Mammary epithelial cell (primary cell): ENCODE results near the gene CAST.

ENCODE experiments used
- CTCF ChIP-seq, 2 donors: IDR thresholded peaks in 1 of 2; conservative IDR thresholded peaks in 1 of 2; 2 replicates each; pipeline ENCODE4 v1.5.1; 2011 to 2012; ENCODE audit warnings: inconsistent platforms in 2 of 2, low read length in 2 of 2, mild to moderate bottlenecking in 2 of 2, control low read depth in 1 of 2, low read depth in 1 of 2; ENCODE audit not compliant: insufficient read depth in 1 of 2; ENCODE audit errors: extremely low read depth in 1 of 2
- EZH2 ChIP-seq: IDR thresholded peaks from 2 replicates; pipeline ENCODE4 v1.6.1; 2012; ENCODE audit warnings: low read length, inconsistent platforms, borderline replicate concordance

DNA sequence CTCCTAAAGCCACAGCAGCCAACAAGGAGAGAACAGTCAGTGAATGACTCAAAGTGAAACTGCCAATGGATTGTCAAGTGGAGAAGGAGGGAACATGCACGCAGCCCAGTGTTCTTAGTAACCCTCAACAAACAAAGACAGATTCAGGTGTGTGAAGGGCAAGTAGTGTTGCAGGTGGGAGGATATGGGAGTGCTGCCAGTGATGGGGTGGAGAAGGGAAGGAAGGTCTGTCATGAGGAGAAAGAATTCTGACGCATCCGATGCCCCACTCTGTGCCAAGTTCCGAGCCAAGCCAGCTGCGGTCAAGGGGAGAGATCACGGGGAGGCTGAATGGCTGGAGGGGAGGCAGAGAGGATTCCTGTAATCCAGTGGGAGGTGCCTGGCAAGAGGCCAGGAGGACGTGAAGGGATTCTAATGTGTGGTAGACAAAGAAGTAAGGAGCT, 56.5 kb downstream of the CAST start:
- TF ChIP-seq CTCF (conservative IDR thresholded peaks at IDR 0.05 in 1 of 2, IDR thresholded peaks at IDR 0.05 in 1 of 2; ENCODE audit: extremely low read depth in 1 of 2, insufficient read depth in 1 of 2, low read depth in 1 of 2, low read length in 2 of 2) (no peak), EZH2 (no peak)
